HepG2 (cell line): Measurements from ENCODE around the gene NGEF. TPM values are rescaled to one million over a fixed set of nuclear protein-coding genes. Genes with fewer than 3 reads are reported as not detected.

Experiments used
- ADNP ChIP-seq: sonication (generic); formaldehyde crosslinking; IDR thresholded peaks from 2 replicates; pipeline ENCODE4 v1.4.0; 2020; ENCODE audit warnings: missing genetic modification reagents
- ELF4 ChIP-seq: sonication (generic); formaldehyde crosslinking; IDR thresholded peaks from 2 replicates; pipeline ENCODE4 v1.5.0; 2020; ENCODE audit warnings: missing genetic modification reagents, mild to moderate bottlenecking, moderate library complexity, borderline replicate concordance
- ISX ChIP-seq: sonication (generic); formaldehyde crosslinking; conservative IDR thresholded peaks from 2 replicates; pipeline ENCODE4 v1.5.0; 2020; ENCODE audit warnings: missing genetic modification reagents
- KLF12 ChIP-seq: sonication (generic); formaldehyde crosslinking; IDR thresholded peaks from 2 replicates; pipeline ENCODE4 v1.4.0; 2020; ENCODE audit warnings: missing genetic modification reagents, borderline replicate concordance
- MIER3 ChIP-seq: IDR thresholded peaks from 2 replicates; pipeline ENCODE4 v1.6.1; 2016; ENCODE audit warnings: missing compliant biosample characterization, borderline replicate concordance
- PPARG ChIP-seq: conservative IDR thresholded peaks from 2 replicates; pipeline ENCODE4 v1.6.1; 2016; ENCODE audit warnings: missing biosample characterization, missing genetic modification reagents
- SOX6 ChIP-seq, 2 experiments: fragments of 450-650 bp in 1 of 2; sonication (generic) in 1 of 2; formaldehyde crosslinking in 1 of 2; IDR thresholded peaks; 2 replicates each; pipeline versions ENCODE4 v1.4.0 to v1.6.1; 2017 to 2020; ENCODE audit warnings: antibody characterized with exemption in 1 of 2, mild to moderate bottlenecking in 1 of 2, missing genetic modification reagents in 1 of 2
- TCF7L2 ChIP-seq: IDR thresholded peaks from 2 replicates; pipeline ENCODE4 v1.6.1; 2011; ENCODE audit warnings: mild to moderate bottlenecking, low read depth, low read length, moderate library complexity
- XBP1 ChIP-seq: sonication (generic); formaldehyde crosslinking; IDR thresholded peaks from 2 replicates; pipeline ENCODE4 v1.5.0; 2020; ENCODE audit warnings: missing genetic modification reagents
- ZBTB26 ChIP-seq: IDR thresholded peaks from 2 replicates; pipeline ENCODE4 v1.6.1; 2016; ENCODE audit warnings: missing compliant biosample characterization, missing genetic modification reagents, borderline replicate concordance
- ZBTB7A ChIP-seq: sonication (generic); formaldehyde crosslinking; IDR thresholded peaks from 2 replicates; pipeline ENCODE4 v1.8.0; 2022; ENCODE audit warnings: mild to moderate bottlenecking, missing genetic modification reagents
- ZMYM3 ChIP-seq: sonication (generic); formaldehyde crosslinking; IDR thresholded peaks from 2 replicates; pipeline ENCODE4 v1.5.1; 2020; ENCODE audit warnings: mild to moderate bottlenecking, missing genetic modification reagents
- ZNF275 ChIP-seq: sonication (generic); formaldehyde crosslinking; IDR thresholded peaks from 2 replicates; pipeline ENCODE4 v1.8.0; 2022; ENCODE audit warnings: missing genetic modification reagents, mild to moderate bottlenecking, inconsistent platforms, borderline replicate concordance
- ZNF407 ChIP-seq: sonication (generic); formaldehyde crosslinking; IDR thresholded peaks from one replicate; pipeline ENCODE4 v1.5.1; 2020; ENCODE audit warnings: mild to moderate bottlenecking, missing genetic modification reagents; ENCODE audit errors: not compliant biosample characterization
- ZNF761 ChIP-seq: sonication (generic); formaldehyde crosslinking; conservative IDR thresholded peaks from 2 replicates; pipeline ENCODE4 v1.4.0; 2020; ENCODE audit warnings: mild to moderate bottlenecking, missing genetic modification reagents
- ZUFSP ChIP-seq: sonication (generic); formaldehyde crosslinking; IDR thresholded peaks from 2 replicates; pipeline ENCODE4 v1.9.0; 2021; ENCODE audit warnings: missing genetic modification reagents, mild to moderate bottlenecking, borderline replicate concordance
- polyA plus RNA-seq, 8 experiments: library from polyadenylated mRNA; depleted of rRNA in 3 of 8; stranded (reverse) in 7 of 8; unstranded in 1 of 8; fragments of >200 nt; fragmentation: Illumina TruSeq in 4 of 8; extraction: Trizol in 4 of 8; gene quantifications; 2 replicates each; pipeline versions ENCODE4 v1.2.1 to v1.2.3, GENCODE V29; 2011 to 2016; ENCODE audit warnings: low read depth in 4 of 8, missing spikeins in 1 of 8, mixed read lengths in 1 of 8; ENCODE audit not compliant: insufficient read depth in 1 of 8
- total RNA-seq, 5 experiments: library from RNA; depleted of rRNA; stranded (reverse); fragments of >200 nt; fragmentation: Illumina TruSeq; extraction: Trizol; gene quantifications; 2 replicates each; pipeline ENCODE4 v1.2.3, GENCODE V29; 2016; ENCODE audit warnings: low read depth in 1 of 5

Gene NGEF
- total and polyA plus RNA-seq, 2 of the 13 experiments (the other 11 are each of a cell fraction or from before 2014, with no cell fraction given): 14.4 to 36.9 TPM

- TF ChIP-seq ZUFSP (CRISPR knock-in tag) (no peak), KLF12 (CRISPR knock-in tag) (no peak), MIER3 (CRISPR knock-in tag) (peak; percentile 23; the same call in 1 of the 2 replicates), ZBTB7A (peak; percentile 83; the same call in 1 of the 2 replicates), ELF4 (CRISPR knock-in tag) (no peak), SOX6 (IDR thresholded peaks at IDR 0.05) (no peak), SOX6 (CRISPR knock-in tag; IDR thresholded peaks at IDR 0.05) (peak; percentile 18; the same call in 1 of the 2 replicates), PPARG (peak; percentile 51; the same call in 1 of the 2 replicates), ZNF407 (CRISPR knock-in tag) (no peak), ADNP (no peak), ZNF275 (CRISPR knock-in tag) (no peak), XBP1 (CRISPR knock-in tag) (no peak), ZNF761 (CRISPR knock-in tag) (no peak), ZMYM3 (CRISPR knock-in tag) (0 out of 2 replicates have a peak, but pooled peaks have one; percentile 23), TCF7L2 (no peak), ISX (CRISPR knock-in tag) (no peak), ZBTB26 (CRISPR knock-in tag) (no peak)
Observed at GRCh38 chr2:233059547-233059796, 46.4 kb upstream of the NGEF start (continued).
